HepG2 (cell line): ENCODE results near the gene TMEM176A. TPM values are rescaled to one million over a fixed set of nuclear protein-coding genes. Genes with fewer than 3 reads are reported as not detected.

Experiments used
- ATAC-seq: fragments of 200-7000 bp; cut with Tn5 transposase; 3 replicates; pipeline ENCODE4 v1.9.1; 2020; ENCODE audit warnings: mild to moderate bottlenecking, moderate library complexity
- BruUV-seq: library from RNA; stranded (reverse); fragments of 400-500 nt; replicated peaks from 2 replicates; lab custom pipeline; 2021; lab: Mats Ljungman, UMichigan
- CTCF ChIA-PET: fragments of 300-600 bp; formaldehyde crosslinking; extraction: SDS; loops from one replicate; lab custom pipeline; 2021; ENCODE audit warnings: low total read pairs, inconsistent platforms, low intra/inter-chr PET ratio; lab: Yijun Ruan, JAX
- POLR2A ChIA-PET: fragments of 350-600 bp; sonication (Branson Sonifier 250); formaldehyde crosslinking; loops from one replicate; lab custom pipeline; 2020; ENCODE audit warnings: antibody characterized with exemption, inconsistent platforms; lab: Yijun Ruan, JAX
- DNase-seq: peaks from one replicate; pipeline ENCODE4 v3.0.0-alpha.2; 2015; ENCODE audit warnings: low spot score
- FAIRE-seq: peaks from 3 replicates; lab custom pipeline; 2011; peaks lifted over from hg19 to GRCh38; lab: Jason Lieb, UNC
- H2AFZ ChIP-seq: one replicate; pipeline ENCODE4 v1.6.1; 2011; ENCODE audit warnings: low read length, inconsistent platforms
- H3K27ac ChIP-seq: fragments of 300-600 bp; 3 replicates; pipeline ENCODE4 v1.8.0; 2011; ENCODE audit warnings: mixed run types, mild to moderate bottlenecking, mixed read lengths, low read length, inconsistent platforms; ENCODE audit not compliant: insufficient read depth; ENCODE audit errors: extremely low read length
- H3K27me3 ChIP-seq, 2 experiments: fragments of 200-600 bp in 1 of 2; 2 replicates in 1 of 2; 3 replicates in 1 of 2; pipeline versions ENCODE4 v1.6.0 to v1.8.0; 2011; ENCODE audit warnings: low read length in 2 of 2, mild to moderate bottlenecking in 2 of 2, moderate library complexity in 2 of 2, inconsistent platforms in 1 of 2; ENCODE audit not compliant: insufficient read depth in 2 of 2, control insufficient read depth in 1 of 2
- H3K36me3 ChIP-seq, 2 experiments: fragments of 200-600 bp in 1 of 2; replicated peaks in 1 of 2; 2 replicates in 1 of 2; 3 replicates in 1 of 2; pipeline versions ENCODE4 v1.5.1 to v1.8.0; 2011; ENCODE audit warnings: low read length in 2 of 2, inconsistent platforms in 1 of 2; ENCODE audit not compliant: insufficient read depth in 2 of 2, control insufficient read depth in 1 of 2
- H3K4me1 ChIP-seq: 2 replicates; pipeline ENCODE4 v1.5.1; 2012; ENCODE audit warnings: low read length, inconsistent platforms; ENCODE audit not compliant: insufficient read depth
- H3K4me2 ChIP-seq: 2 replicates; pipeline ENCODE4 v1.6.0; 2011; ENCODE audit warnings: low read depth, low read length, inconsistent platforms
- H3K4me3 ChIP-seq, 3 experiments: fragments of 200-600 bp in 1 of 3; sonication (generic), shearing (Covaris generic) in 1 of 3; replicated peaks in 1 of 3; 2 replicates each; pipeline ENCODE4 v1.5.1; 2011 to 2016; ENCODE audit warnings: low read length in 3 of 3, inconsistent platforms in 2 of 3, low read depth in 2 of 3, mild to moderate bottlenecking in 2 of 3, control low read depth in 1 of 3, mixed read lengths in 1 of 3; ENCODE audit not compliant: insufficient read depth in 1 of 3
- H3K79me2 ChIP-seq: one replicate; pipeline ENCODE4 v1.6.1; 2011; ENCODE audit warnings: low read length, inconsistent platforms; ENCODE audit not compliant: insufficient read depth
- H3K9ac ChIP-seq: 2 replicates; pipeline ENCODE4 v1.6.0; 2011; ENCODE audit warnings: mild to moderate bottlenecking, low read depth, low read length, inconsistent platforms; ENCODE audit not compliant: insufficient read depth
- H3K9me3 ChIP-seq: 2 replicates; pipeline ENCODE4 v1.5.1; 2012; ENCODE audit warnings: mild to moderate bottlenecking, low read length
- H4K20me1 ChIP-seq: 2 replicates; pipeline ENCODE4 v1.6.0; 2011; ENCODE audit warnings: inconsistent platforms, mild to moderate bottlenecking, low read length, moderate library complexity; ENCODE audit not compliant: insufficient read depth
- CBX5 ChIP-seq: sonication (generic); formaldehyde crosslinking; IDR thresholded peaks from 2 replicates; pipeline ENCODE4 v1.4.0; 2020; ENCODE audit warnings: missing genetic modification reagents, borderline replicate concordance
- ESRRA ChIP-seq: sonication (generic); formaldehyde crosslinking; IDR thresholded peaks from 2 replicates; pipeline ENCODE4 v1.5.1; 2020; ENCODE audit warnings: mild to moderate bottlenecking, low read depth, missing genetic modification reagents
- HNF4A ChIP-seq: sonication (generic); formaldehyde crosslinking; IDR thresholded peaks from 2 replicates; pipeline ENCODE4 v1.4.0; 2020; ENCODE audit warnings: missing genetic modification reagents
- NAIF1 ChIP-seq: sonication (generic); formaldehyde crosslinking; IDR thresholded peaks from 2 replicates; pipeline ENCODE4 v1.5.0; 2020; ENCODE audit warnings: mild to moderate bottlenecking, missing genetic modification reagents, borderline replicate concordance
- RFX5 ChIP-seq: IDR thresholded peaks from 2 replicates; pipeline ENCODE4 v1.6.1; 2011; ENCODE audit warnings: low read depth, low read length, improper control_type of control experiment
- ZFP36 ChIP-seq: fragments of 150-350 bp; IDR thresholded peaks from 2 replicates; pipeline ENCODE4 v1.6.1; 2018; ENCODE audit warnings: borderline replicate concordance, low read length, low read depth; ENCODE audit not compliant: partially characterized antibody
- ZNF709 ChIP-seq: sonication (generic); formaldehyde crosslinking; IDR thresholded peaks from 2 replicates; pipeline ENCODE4 v1.5.0; 2020; ENCODE audit warnings: mild to moderate bottlenecking, missing genetic modification reagents
- ZNF839 ChIP-seq: sonication (generic); formaldehyde crosslinking; IDR thresholded peaks from 2 replicates; pipeline ENCODE4 v1.4.0; 2020; ENCODE audit warnings: missing genetic modification reagents, mild to moderate bottlenecking, borderline replicate concordance
- WGBS: methylation state at CpG from one replicate; pipeline ENCODE4 v1.1.6; 2017; ENCODE audit warnings: low lambda C conversion rate; 5-methylcytosine and 5-hydroxymethylcytosine counted together
- in situ Hi-C: cut with HindIII; loops from 2 replicates; pipeline ENCODE4 v1.10.0; 2017; ENCODE audit warnings: low pct_unique_long_range_greater_than_20kb; ENCODE audit not compliant: extremely low pct_ligation_motif_present
- intact Hi-C: fragments of 100-400 bp; cut with micrococcal nuclease; formaldehyde crosslinking; loops from one replicate; pipeline ENCODE4 v1.10.0; 2022; ENCODE audit not compliant: unreplicated experiment
- polyA plus RNA-seq, 8 experiments: library from polyadenylated mRNA; depleted of rRNA in 3 of 8; stranded (reverse) in 7 of 8; unstranded in 1 of 8; fragments of >200 nt; fragmentation: Illumina TruSeq in 4 of 8; extraction: Trizol in 4 of 8; gene quantifications; 2 replicates each; pipeline versions ENCODE4 v1.2.1 to v1.2.3, GENCODE V29; 2011 to 2016; ENCODE audit warnings: low read depth in 4 of 8, missing spikeins in 1 of 8, mixed read lengths in 1 of 8; ENCODE audit not compliant: insufficient read depth in 1 of 8
- total RNA-seq, 5 experiments: library from RNA; depleted of rRNA; stranded (reverse); fragments of >200 nt; fragmentation: Illumina TruSeq; extraction: Trizol; gene quantifications; 2 replicates each; pipeline ENCODE4 v1.2.3, GENCODE V29; 2016; ENCODE audit warnings: low read depth in 1 of 5
- TF ChIP-seq, protein P1 (sequence below): IDR thresholded peaks from 2 replicates; pipeline ENCODE4 v1.6.1; 2012; ENCODE audit warnings: low read length, improper control_type of control experiment
- TF ChIP-seq, protein P2 (sequence below): sonication (generic); formaldehyde crosslinking; IDR thresholded peaks from 2 replicates; pipeline ENCODE4 v1.5.0; 2020; ENCODE audit warnings: mild to moderate bottlenecking, missing genetic modification reagents
- TF ChIP-seq, protein P3 (sequence below): IDR thresholded peaks from 2 replicates; pipeline ENCODE4 v1.6.1; 2016; ENCODE audit warnings: missing genetic modification reagents, missing compliant biosample characterization
- TF ChIP-seq, protein P4 (sequence below): sonication (generic); formaldehyde crosslinking; IDR thresholded peaks from 2 replicates; pipeline ENCODE4 v1.8.1; 2022; ENCODE audit warnings: mild to moderate bottlenecking, missing genetic modification reagents

The TMEM176A gene
- total and polyA plus RNA-seq, 2 of the 13 experiments (the other 11 are each of a cell fraction or from before 2014, with no cell fraction given): not detected

DNA sequence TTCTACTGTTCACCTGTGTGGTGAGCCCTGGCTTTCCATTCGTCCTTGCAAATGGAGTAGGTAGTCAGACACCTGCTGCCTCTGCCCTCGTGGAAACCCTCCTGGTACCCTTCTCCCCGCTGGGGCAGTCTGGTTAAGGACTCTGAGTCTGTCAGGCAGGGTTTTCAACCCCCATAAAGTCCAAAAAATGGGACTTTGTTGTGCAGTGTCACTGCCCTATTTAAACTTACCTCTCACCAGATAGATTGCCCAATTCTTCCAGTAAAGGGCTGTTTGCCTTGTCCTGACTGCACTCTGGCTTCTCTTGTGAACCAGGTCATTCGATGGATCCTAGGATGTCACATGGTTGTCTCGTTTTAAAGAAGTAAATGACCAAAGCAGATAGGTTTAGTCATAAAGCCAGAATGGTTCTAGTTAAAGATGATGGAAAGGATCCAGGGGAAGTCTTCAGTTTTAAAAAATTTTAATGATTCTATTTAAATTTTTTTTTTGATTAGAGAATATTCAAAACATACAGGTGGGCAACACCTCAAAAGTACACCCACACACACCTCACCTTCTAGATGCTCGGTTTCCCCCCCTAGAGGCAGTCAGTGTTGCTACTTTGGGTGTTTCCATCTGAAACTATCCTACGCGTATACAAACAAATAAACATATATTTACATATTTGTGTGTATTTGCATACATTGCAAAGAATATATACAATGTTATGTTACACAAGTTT is 22.4 kb upstream of the TMEM176A start:
- no peak overlapping the region for H3K27ac ChIP-seq
- no peaks in the 10 kb centered on the region for H3K79me2 ChIP-seq
- H2AFZ ChIP-seq: peak overlapping the region; percentile 38
- POLR2A ChIA-PET: no interaction called here
- ATAC-seq (peak; percentile 92), DNase-seq (peak; percentile 37), FAIRE-seq (peak; percentile 64)
- no peaks in the 10 kb centered on the region for H4K20me1 ChIP-seq
- peak overlapping the region; percentile 31 for H3K4me2 ChIP-seq
- intact Hi-C loops (loop anchor here (1.0 to 2.0 kb wide), 2 partner anchors 99 to 209 kb away; no protein-coding TSS in a partner anchor), in situ Hi-C loops (loop anchor here (5.0 kb wide), 1 partner anchor 99 kb away; no protein-coding TSS in a partner anchor)
- no peaks in the 10 kb centered on the region for H3K9me3 ChIP-seq
- whole genome bisulfite sequencing: 12% methylated on average over 8 of the region's 8 CpGs
- peaks cover 21% of the 10 kb centered on the region for H3K4me1 ChIP-seq
- H3K4me3 ChIP-seq: no peak overlapping the region
- H3K9ac ChIP-seq: no peak overlapping the region
- no TSS peak for BruUV-seq
- CTCF ChIA-PET: interaction anchor here (3.4 kb wide), 1 partner anchor 99 kb away, joined by 24 read pairs; no protein-coding TSS in a partner anchor
- H3K27me3 ChIP-seq: no peaks in the 10 kb centered on the region
- H3K36me3 ChIP-seq: no peaks in the 10 kb centered on the region
- TF ChIP-seq ESRRA (CRISPR knock-in tag): no peak
- TF ChIP-seq ZFP36: no peak
- TF ChIP-seq ZNF709: no peak
- TF ChIP-seq, protein P1, sequence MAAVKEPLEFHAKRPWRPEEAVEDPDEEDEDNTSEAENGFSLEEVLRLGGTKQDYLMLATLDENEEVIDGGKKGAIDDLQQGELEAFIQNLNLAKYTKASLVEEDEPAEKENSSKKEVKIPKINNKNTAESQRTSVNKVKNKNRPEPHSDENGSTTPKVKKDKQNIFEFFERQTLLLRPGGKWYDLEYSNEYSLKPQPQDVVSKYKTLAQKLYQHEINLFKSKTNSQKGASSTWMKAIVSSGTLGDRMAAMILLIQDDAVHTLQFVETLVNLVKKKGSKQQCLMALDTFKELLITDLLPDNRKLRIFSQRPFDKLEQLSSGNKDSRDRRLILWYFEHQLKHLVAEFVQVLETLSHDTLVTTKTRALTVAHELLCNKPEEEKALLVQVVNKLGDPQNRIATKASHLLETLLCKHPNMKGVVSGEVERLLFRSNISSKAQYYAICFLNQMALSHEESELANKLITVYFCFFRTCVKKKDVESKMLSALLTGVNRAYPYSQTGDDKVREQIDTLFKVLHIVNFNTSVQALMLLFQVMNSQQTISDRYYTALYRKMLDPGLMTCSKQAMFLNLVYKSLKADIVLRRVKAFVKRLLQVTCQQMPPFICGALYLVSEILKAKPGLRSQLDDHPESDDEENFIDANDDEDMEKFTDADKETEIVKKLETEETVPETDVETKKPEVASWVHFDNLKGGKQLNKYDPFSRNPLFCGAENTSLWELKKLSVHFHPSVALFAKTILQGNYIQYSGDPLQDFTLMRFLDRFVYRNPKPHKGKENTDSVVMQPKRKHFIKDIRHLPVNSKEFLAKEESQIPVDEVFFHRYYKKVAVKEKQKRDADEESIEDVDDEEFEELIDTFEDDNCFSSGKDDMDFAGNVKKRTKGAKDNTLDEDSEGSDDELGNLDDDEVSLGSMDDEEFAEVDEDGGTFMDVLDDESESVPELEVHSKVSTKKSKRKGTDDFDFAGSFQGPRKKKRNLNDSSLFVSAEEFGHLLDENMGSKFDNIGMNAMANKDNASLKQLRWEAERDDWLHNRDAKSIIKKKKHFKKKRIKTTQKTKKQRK: no peak
- no peak for TF ChIP-seq RFX5
- no peak for TF ChIP-seq ZNF839 (CRISPR knock-in tag)
- TF ChIP-seq, protein P2, sequence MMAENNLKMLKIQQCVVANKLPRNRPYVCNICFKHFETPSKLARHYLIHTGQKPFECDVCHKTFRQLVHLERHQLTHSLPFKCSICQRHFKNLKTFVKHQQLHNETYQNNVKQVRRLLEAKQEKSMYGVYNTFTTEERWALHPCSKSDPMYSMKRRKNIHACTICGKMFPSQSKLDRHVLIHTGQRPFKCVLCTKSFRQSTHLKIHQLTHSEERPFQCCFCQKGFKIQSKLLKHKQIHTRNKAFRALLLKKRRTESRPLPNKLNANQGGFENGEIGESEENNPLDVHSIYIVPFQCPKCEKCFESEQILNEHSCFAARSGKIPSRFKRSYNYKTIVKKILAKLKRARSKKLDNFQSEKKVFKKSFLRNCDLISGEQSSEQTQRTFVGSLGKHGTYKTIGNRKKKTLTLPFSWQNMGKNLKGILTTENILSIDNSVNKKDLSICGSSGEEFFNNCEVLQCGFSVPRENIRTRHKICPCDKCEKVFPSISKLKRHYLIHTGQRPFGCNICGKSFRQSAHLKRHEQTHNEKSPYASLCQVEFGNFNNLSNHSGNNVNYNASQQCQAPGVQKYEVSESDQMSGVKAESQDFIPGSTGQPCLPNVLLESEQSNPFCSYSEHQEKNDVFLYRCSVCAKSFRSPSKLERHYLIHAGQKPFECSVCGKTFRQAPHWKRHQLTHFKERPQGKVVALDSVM (CRISPR knock-in tag): no peak
- no peak for TF ChIP-seq NAIF1 (CRISPR knock-in tag)
- TF ChIP-seq, protein P3, sequence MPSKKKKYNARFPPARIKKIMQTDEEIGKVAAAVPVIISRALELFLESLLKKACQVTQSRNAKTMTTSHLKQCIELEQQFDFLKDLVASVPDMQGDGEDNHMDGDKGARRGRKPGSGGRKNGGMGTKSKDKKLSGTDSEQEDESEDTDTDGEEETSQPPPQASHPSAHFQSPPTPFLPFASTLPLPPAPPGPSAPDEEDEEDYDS (CRISPR knock-in tag): no peak
- TF ChIP-seq, protein P4, sequence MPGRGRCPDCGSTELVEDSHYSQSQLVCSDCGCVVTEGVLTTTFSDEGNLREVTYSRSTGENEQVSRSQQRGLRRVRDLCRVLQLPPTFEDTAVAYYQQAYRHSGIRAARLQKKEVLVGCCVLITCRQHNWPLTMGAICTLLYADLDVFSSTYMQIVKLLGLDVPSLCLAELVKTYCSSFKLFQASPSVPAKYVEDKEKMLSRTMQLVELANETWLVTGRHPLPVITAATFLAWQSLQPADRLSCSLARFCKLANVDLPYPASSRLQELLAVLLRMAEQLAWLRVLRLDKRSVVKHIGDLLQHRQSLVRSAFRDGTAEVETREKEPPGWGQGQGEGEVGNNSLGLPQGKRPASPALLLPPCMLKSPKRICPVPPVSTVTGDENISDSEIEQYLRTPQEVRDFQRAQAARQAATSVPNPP (CRISPR knock-in tag): no peak
- TF ChIP-seq HNF4A (CRISPR knock-in tag): peak; percentile 77
- no peak for TF ChIP-seq CBX5 (CRISPR knock-in tag)
